B cell (primary cell): ENCODE results near the gene KPNB1. TPM values are rescaled to one million over a fixed set of nuclear protein-coding genes. Genes with fewer than 3 reads are reported as not detected.

Experiments
- ATAC-seq: fragments of 200-7000 bp; cut with Tn5 transposase; one replicate; pipeline ENCODE4 v1.10.0; 2021; ENCODE audit warnings: low read depth, mild to moderate bottlenecking, moderate number of reproducible peaks, moderate library complexity
- CTCF ChIA-PET: fragments of 350-600 bp; sonication (Branson Sonifier 250); formaldehyde crosslinking; loops from one replicate; lab custom pipeline; 2021; ENCODE audit warnings: antibody characterized with exemption, inconsistent platforms; lab: Charles Lee
- POLR2A ChIA-PET: fragments of 350-600 bp; sonication (Branson Sonifier 250); formaldehyde crosslinking; loops from one replicate; lab custom pipeline; 2021; ENCODE audit warnings: antibody characterized with exemption; lab: Charles Lee
- DNase-seq: peaks from one replicate; pipeline ENCODE4 v3.0.0; 2013
- H2AFZ ChIP-seq: 2 replicates; pipeline ENCODE4 v1.6.1; 2012; ENCODE audit warnings: mild to moderate bottlenecking, low read depth, low read length; ENCODE audit not compliant: insufficient read depth, poor library complexity, severe bottlenecking
- H3K27ac ChIP-seq, 2 donors: 1 replicate in 1 of 2; 2 replicates in 1 of 2; pipeline ENCODE4 v1.5.1; 2012 to 2013; ENCODE audit warnings: low read length in 2 of 2, mild to moderate bottlenecking in 2 of 2, moderate library complexity in 1 of 2
- H3K27me3 ChIP-seq, 4 experiments: fragments of 200-600 bp in 1 of 4; sonication (generic) in 1 of 4; replicated peaks in 1 of 4; 1 replicate in 2 of 4; 2 replicates in 2 of 4; pipeline versions ENCODE4 v1.6.1 to v1.7.0; 2013 to 2016; ENCODE audit warnings: low read length in 3 of 4, mild to moderate bottlenecking in 2 of 4, mixed read lengths in 1 of 4, moderate library complexity in 1 of 4; ENCODE audit not compliant: insufficient read depth in 4 of 4, control insufficient read depth in 3 of 4; ENCODE audit errors: control extremely low read depth in 1 of 4
- H3K36me3 ChIP-seq, 2 experiments: replicated peaks in 1 of 2; 1 replicate in 1 of 2; 2 replicates in 1 of 2; pipeline versions ENCODE4 v1.6.1 to v1.7.1; 2013; ENCODE audit warnings: low read length in 1 of 2; ENCODE audit not compliant: insufficient read depth in 2 of 2, control insufficient read depth in 1 of 2; ENCODE audit errors: control extremely low read depth in 1 of 2, extremely low read depth in 1 of 2
- H3K4me1 ChIP-seq, 2 donors: fragments of 200-600 bp in 1 of 2; sonication (generic) in 1 of 2; 1 replicate in 1 of 2; 2 replicates in 1 of 2; pipeline versions ENCODE4 v1.5.1 to v1.6.1; 2013 to 2017; ENCODE audit warnings: low read length in 2 of 2; ENCODE audit not compliant: control insufficient read depth in 2 of 2, insufficient read depth in 2 of 2
- H3K4me2 ChIP-seq: replicated peaks from 2 replicates; pipeline ENCODE3; 2012; ENCODE audit warnings: mild to moderate bottlenecking, low read depth, low read length; ENCODE audit not compliant: poor library complexity, severe bottlenecking
- H3K4me3 ChIP-seq, 5 experiments: fragments of 200-600 bp in 1 of 5; sonication (generic) in 1 of 5; 1 replicate in 3 of 5; 2 replicates in 2 of 5; pipeline versions ENCODE4 v1.5.1 to v1.7.0; 2011 to 2016; ENCODE audit warnings: low read length in 4 of 5, mild to moderate bottlenecking in 4 of 5, low read depth in 2 of 5, control low read depth in 1 of 5, moderate library complexity in 1 of 5; ENCODE audit not compliant: insufficient read depth in 1 of 5; ENCODE audit errors: control extremely low read depth in 1 of 5, extremely low read depth in 1 of 5
- H3K79me2 ChIP-seq: fragments of 200-600 bp; sonication (generic); one replicate; pipeline ENCODE4 v1.6.0; 2016; ENCODE audit warnings: low read length; ENCODE audit not compliant: control insufficient read depth, insufficient read depth
- H3K9ac ChIP-seq: fragments of 200-600 bp; sonication (generic); 2 replicates; pipeline ENCODE4 v1.6.1; 2017; ENCODE audit warnings: mild to moderate bottlenecking, low read length, moderate library complexity
- H3K9me3 ChIP-seq, 3 donors: one replicate each; pipeline versions ENCODE4 v1.6.1 to v1.7.1; 2013; ENCODE audit warnings: low read length in 2 of 3; ENCODE audit not compliant: control insufficient read depth in 2 of 3, insufficient read depth in 1 of 3; ENCODE audit errors: control extremely low read depth in 1 of 3
- H4K20me1 ChIP-seq: 2 replicates; pipeline ENCODE4 v1.6.0; 2012; ENCODE audit warnings: mild to moderate bottlenecking, low read length; ENCODE audit not compliant: insufficient read depth, control insufficient read depth, poor library complexity, severe bottlenecking
- H3K27ac Mint-ChIP-seq: one replicate; pipeline ENCODE4 v1.8.0; 2021; ENCODE audit warnings: mixed read lengths
- H3K27me3 Mint-ChIP-seq: one replicate; pipeline ENCODE4 v1.8.0; 2021; ENCODE audit warnings: mixed read lengths
- H3K4me1 Mint-ChIP-seq: one replicate; pipeline ENCODE4 v1.8.0; 2021; ENCODE audit warnings: mixed read lengths
- H3K4me3 Mint-ChIP-seq: one replicate; pipeline ENCODE4 v1.8.0; 2021; ENCODE audit warnings: mixed read lengths
- H3K9me3 Mint-ChIP-seq: one replicate; pipeline ENCODE4 v1.8.0; 2022; ENCODE audit warnings: mixed read lengths; ENCODE audit not compliant: insufficient read depth
- CTCF ChIP-seq: fragments of 200-600 bp; IDR thresholded peaks from one replicate; pipeline ENCODE4 v1.8.0; 2022; ENCODE audit warnings: antibody characterized with exemption, mild to moderate bottlenecking
- EZH2 ChIP-seq: IDR thresholded peaks from 2 replicates; pipeline ENCODE4 v1.6.1; 2012; ENCODE audit warnings: borderline replicate concordance, low read depth, mild to moderate bottlenecking, moderate library complexity, low read length; ENCODE audit not compliant: insufficient read depth, poor library complexity, severe bottlenecking
- WGBS: methylation state at CpG from one replicate; pipeline ENCODE4 v1.1.5; 2013; ENCODE audit warnings: missing lambda C conversion rate; ENCODE audit not compliant: insufficient coverage; 5-methylcytosine and 5-hydroxymethylcytosine counted together
- intact Hi-C: fragments of 100-400 bp; cut with micrococcal nuclease; formaldehyde crosslinking; loops from one replicate; pipeline ENCODE4 v1.10.0; 2022
- polyA plus RNA-seq: library from polyadenylated mRNA; depleted of rRNA; stranded (reverse); fragments of >200 nt; gene quantifications from 2 replicates; pipeline ENCODE4 v1.2.3, GENCODE V29; 2012
- total RNA-seq, 2 donors: library from RNA; stranded (reverse); fragments of 120-200 nt in 1 of 2; gene quantifications; 1 replicate in 1 of 2; 2 replicates in 1 of 2; pipeline versions ENCODE4 v1.2.3 to v1.2.4, GENCODE V29; 2013 to 2022

The KPNB1 gene
- total and polyA plus RNA-seq, 2 donors (not counting 1 experiment from before 2014, with no cell fraction given): 60.6 to 278 TPM

- peak overlapping the region; percentile 70 for H3K4me3 Mint-ChIP-seq
- CTCF ChIA-PET: interaction anchor here (0.6 to 5.1 kb wide), 6 partner anchors 9 to 91 kb away, joined by 3 to 44 read pairs (median 6); partner anchors contain the start of gene TBX21
Observed at GRCh38 chr17:47715669-47716325, 66.1 kb downstream of the KPNB1 start.

More at GRCh38 chr17:47715669-47716325, 66.1 kb downstream of the KPNB1 start:
- peak overlapping the region; percentile 76 for H3K27ac Mint-ChIP-seq
- DNase-seq (no peak), ATAC-seq (no peak)
- Histone ChIP-seq H3K4me2 (peak overlapping the region; percentile 68), H3K9ac (no peak overlapping the region), H3K4me1 (peaks cover 81 to 96% of the 10 kb centered on the region in 2 donors), H4K20me1 (no peaks in the 10 kb centered on the region), H3K27me3 (peaks cover 0 to 3% (median 0%) of the 10 kb centered on the region in 4 experiments), H3K4me3 (no peak overlapping the region), H3K9me3 (no peaks in the 10 kb centered on the region), H3K36me3 (no peaks in the 10 kb centered on the region), H3K27ac (peak overlapping the region in 1 of 2 donors; percentile 34), H3K79me2 (no peaks in the 10 kb centered on the region), H2AFZ (no peak overlapping the region)
- POLR2A ChIA-PET: interaction anchor here (0.5 to 1.1 kb wide), 2 partner anchors 17 to 444 kb away, joined by 3 to 4 read pairs; no protein-coding TSS in a partner anchor
- H3K9me3 Mint-ChIP-seq: no peaks in the 10 kb centered on the region
- intact Hi-C loops: loop anchor here (2.0 kb wide), 2 partner anchors 17 kb away; partner anchors contain the start of gene TBX21
- WGBS: 40% methylated on average over 2 of the region's 10 CpGs
- H3K4me1 Mint-ChIP-seq: peaks cover 92% of the 10 kb centered on the region
- peaks cover under 1% of the 10 kb centered on the region for H3K27me3 Mint-ChIP-seq
- TF ChIP-seq EZH2: no peak
- TF ChIP-seq CTCF: no peak
